K562 (cell line): ENCODE measurements around the gene NR2F6. TPM values are rescaled to one million over a fixed set of nuclear protein-coding genes. Genes with fewer than 3 reads are reported as not detected.
A peak's percentile ranks its signal among the peaks of the same experiment; 100 is the strongest.

Source experiments
- EP400 ChIP-seq: fragments of 450-650 bp; IDR thresholded peaks from 2 replicates; pipeline ENCODE4 v1.6.1; 2017; ENCODE audit warnings: antibody characterized with exemption, mild to moderate bottlenecking, moderate library complexity
- ESRRA ChIP-seq: fragments of 450-650 bp; IDR thresholded peaks from 2 replicates; pipeline ENCODE4 v1.6.1; 2014; ENCODE audit warnings: low read depth, mild to moderate bottlenecking, moderate library complexity, borderline replicate concordance
- GATAD2A ChIP-seq: fragments of 450-650 bp; IDR thresholded peaks from 2 replicates; pipeline ENCODE4 v1.6.1; 2017
- HMBOX1 ChIP-seq: sonication (generic); IDR thresholded peaks from 2 replicates; pipeline ENCODE4 v1.6.1; 2016
- HOXB6 ChIP-seq: fragments of 250-450 bp; sonication (Bioruptor Pico); IDR thresholded peaks from 2 replicates; pipeline ENCODE4 v1.5.1; 2022; ENCODE audit warnings: mild to moderate bottlenecking, borderline replicate concordance
- KAT8 ChIP-seq: fragments of 450-650 bp; IDR thresholded peaks from 2 replicates; pipeline ENCODE4 v1.6.1; 2016; ENCODE audit warnings: low read depth, mild to moderate bottlenecking
- L3MBTL2 ChIP-seq: fragments of 450-650 bp; IDR thresholded peaks from 2 replicates; pipeline ENCODE4 v1.6.1; 2016; ENCODE audit warnings: mild to moderate bottlenecking, moderate library complexity
- MAFG ChIP-seq: fragments of 450-650 bp; conservative IDR thresholded peaks from 2 replicates; pipeline ENCODE4 v1.6.1; 2016; ENCODE audit warnings: missing genetic modification characterization, missing compliant biosample characterization
- MLLT1 ChIP-seq, 2 experiments: fragments of 450-650 bp; IDR thresholded peaks; 2 replicates each; pipeline ENCODE4 v1.6.1; 2016
- SMARCA5 ChIP-seq: fragments of 450-650 bp; IDR thresholded peaks from 2 replicates; pipeline ENCODE4 v1.6.1; 2016
- TAF7 ChIP-seq: fragments of 450-650 bp; IDR thresholded peaks from 2 replicates; pipeline ENCODE4 v1.6.1; 2016; ENCODE audit warnings: missing genetic modification characterization, missing compliant biosample characterization
- TRIM24 ChIP-seq, 2 experiments: fragments of 450-650 bp; IDR thresholded peaks; 2 replicates each; pipeline ENCODE4 v1.6.1; 2016
- TRIM28 ChIP-seq: fragments of 450-650 bp; IDR thresholded peaks from 2 replicates; pipeline ENCODE4 v1.6.1; 2017
- YY1 ChIP-seq, 3 experiments: IDR thresholded peaks; 2 replicates each; pipeline ENCODE4 v1.6.1; 2011; ENCODE audit warnings: low read length in 2 of 3, mild to moderate bottlenecking in 2 of 3, moderate library complexity in 2 of 3, borderline replicate concordance in 1 of 3, control low read depth in 1 of 3, low read depth in 1 of 3; ENCODE audit not compliant: insufficient read depth in 3 of 3, insufficient replicate concordance in 2 of 3, control insufficient read depth in 1 of 3, insufficient read length in 1 of 3; ENCODE audit errors: extremely low read depth in 1 of 3
- ZNF592 ChIP-seq: fragments of 450-650 bp; IDR thresholded peaks from 2 replicates; pipeline ENCODE4 v1.6.1; 2017; ENCODE audit warnings: antibody characterized with exemption, mild to moderate bottlenecking
- polyA plus RNA-seq, 8 experiments: library from polyadenylated mRNA; depleted of rRNA in 4 of 8; stranded (reverse) in 5 of 8; unstranded in 3 of 8; fragments of >200 nt; fragmentation: Nextera tagmentation in 2 of 8; fragmentation: Illumina TruSeq in 1 of 8; extraction: Ambion mirVana in 2 of 8; extraction: Trizol in 1 of 8; gene quantifications; 2 replicates each; pipeline versions ENCODE4 v1.2.1 to v1.2.3, GENCODE V29; 2011 to 2014; ENCODE audit warnings: inconsistent platforms in 1 of 8, missing spikeins in 1 of 8
- total RNA-seq, 7 experiments: library from RNA; depleted of rRNA in 6 of 7; stranded (reverse); fragments of >200 nt in 6 of 7; fragmentation: Illumina TruSeq in 2 of 7; extraction: Trizol in 2 of 7; gene quantifications; 2 replicates each; pipeline versions ENCODE4 v1.2.1 to v1.2.3, GENCODE V29; 2011 to 2021; ENCODE audit warnings: low replicate concordance in 1 of 7
- TF ChIP-seq, protein P1 (sequence below): fragments of 450-650 bp; IDR thresholded peaks from 2 replicates; pipeline ENCODE4 v1.6.1; 2014; ENCODE audit warnings: low read depth, mild to moderate bottlenecking, moderate library complexity, borderline replicate concordance
- TF ChIP-seq, protein P2 (sequence below): fragments of 250-450 bp; sonication (Bioruptor Pico); IDR thresholded peaks from 2 replicates; pipeline ENCODE4 v1.5.0; 2020; ENCODE audit warnings: mild to moderate bottlenecking, borderline replicate concordance

The NR2F6 gene
- total and polyA plus RNA-seq, 9 of the 15 experiments (the other 6 are each of a cell fraction or from before 2014, with no cell fraction given) = 0.76 to 97.5 (median 18.8) TPM

- TF ChIP-seq ZNF592 (peak; percentile 52), TAF7 (tag) (no peak), GATAD2A (peak; percentile 77), HMBOX1 (no peak), MAFG (no peak), HOXB6 (no peak), YY1 (IDR thresholded peaks at IDR 0.05; ENCODE audit: borderline replicate concordance in 1 of 3, control insufficient read depth in 1 of 3, extremely low read depth in 1 of 3, insufficient read depth in 3 of 3, insufficient read length in 1 of 3, insufficient replicate concordance in 2 of 3, low read depth in 1 of 3, low read length in 2 of 3) (peak in 2 of 3 experiments; percentile 22 to 43), TRIM28 (no peak), MLLT1 (IDR thresholded peaks at IDR 0.05) (no peak), TRIM24 (IDR thresholded peaks at IDR 0.05) (no peak), L3MBTL2 (peak; percentile 88), EP400 (no peak), ESRRA (peak; percentile 82), SMARCA5 (no peak), KAT8 (no peak)
- TF ChIP-seq, protein P1, sequence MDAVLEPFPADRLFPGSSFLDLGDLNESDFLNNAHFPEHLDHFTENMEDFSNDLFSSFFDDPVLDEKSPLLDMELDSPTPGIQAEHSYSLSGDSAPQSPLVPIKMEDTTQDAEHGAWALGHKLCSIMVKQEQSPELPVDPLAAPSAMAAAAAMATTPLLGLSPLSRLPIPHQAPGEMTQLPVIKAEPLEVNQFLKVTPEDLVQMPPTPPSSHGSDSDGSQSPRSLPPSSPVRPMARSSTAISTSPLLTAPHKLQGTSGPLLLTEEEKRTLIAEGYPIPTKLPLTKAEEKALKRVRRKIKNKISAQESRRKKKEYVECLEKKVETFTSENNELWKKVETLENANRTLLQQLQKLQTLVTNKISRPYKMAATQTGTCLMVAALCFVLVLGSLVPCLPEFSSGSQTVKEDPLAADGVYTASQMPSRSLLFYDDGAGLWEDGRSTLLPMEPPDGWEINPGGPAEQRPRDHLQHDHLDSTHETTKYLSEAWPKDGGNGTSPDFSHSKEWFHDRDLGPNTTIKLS = no peak
- TF ChIP-seq, protein P2, sequence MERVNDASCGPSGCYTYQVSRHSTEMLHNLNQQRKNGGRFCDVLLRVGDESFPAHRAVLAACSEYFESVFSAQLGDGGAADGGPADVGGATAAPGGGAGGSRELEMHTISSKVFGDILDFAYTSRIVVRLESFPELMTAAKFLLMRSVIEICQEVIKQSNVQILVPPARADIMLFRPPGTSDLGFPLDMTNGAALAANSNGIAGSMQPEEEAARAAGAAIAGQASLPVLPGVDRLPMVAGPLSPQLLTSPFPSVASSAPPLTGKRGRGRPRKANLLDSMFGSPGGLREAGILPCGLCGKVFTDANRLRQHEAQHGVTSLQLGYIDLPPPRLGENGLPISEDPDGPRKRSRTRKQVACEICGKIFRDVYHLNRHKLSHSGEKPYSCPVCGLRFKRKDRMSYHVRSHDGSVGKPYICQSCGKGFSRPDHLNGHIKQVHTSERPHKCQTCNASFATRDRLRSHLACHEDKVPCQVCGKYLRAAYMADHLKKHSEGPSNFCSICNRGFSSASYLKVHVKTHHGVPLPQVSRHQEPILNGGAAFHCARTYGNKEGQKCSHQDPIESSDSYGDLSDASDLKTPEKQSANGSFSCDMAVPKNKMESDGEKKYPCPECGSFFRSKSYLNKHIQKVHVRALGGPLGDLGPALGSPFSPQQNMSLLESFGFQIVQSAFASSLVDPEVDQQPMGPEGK (CRISPR knock-in tag) = no peak
Measured at GRCh38 chr19:17282488-17283125, 36.9 kb upstream of the NR2F6 start (continued).
